Stimulated activated CD4-positive, alpha-beta T cell treated with anti-CD3 and anti-CD28 coated beads, Interleukin-12 subunit alpha, Interleukin-12 subunit beta, amount 100 ng/mL, for 48 hours (primary cell): ENCODE results near the gene NIFK.
"Not testable (repeated sequence)": the region's sequence is repeated elsewhere in the genome, so short reads cannot be mapped to it uniquely, and the experiment has no call there.

Experiments used
- DNase-seq, 3 donors: peaks; one replicate each; pipeline ENCODE4 v3.0.0-alpha.2; 2020; ENCODE audit warnings: low read depth in 2 of 3, low spot score in 1 of 3

The NIFK gene

DNA sequence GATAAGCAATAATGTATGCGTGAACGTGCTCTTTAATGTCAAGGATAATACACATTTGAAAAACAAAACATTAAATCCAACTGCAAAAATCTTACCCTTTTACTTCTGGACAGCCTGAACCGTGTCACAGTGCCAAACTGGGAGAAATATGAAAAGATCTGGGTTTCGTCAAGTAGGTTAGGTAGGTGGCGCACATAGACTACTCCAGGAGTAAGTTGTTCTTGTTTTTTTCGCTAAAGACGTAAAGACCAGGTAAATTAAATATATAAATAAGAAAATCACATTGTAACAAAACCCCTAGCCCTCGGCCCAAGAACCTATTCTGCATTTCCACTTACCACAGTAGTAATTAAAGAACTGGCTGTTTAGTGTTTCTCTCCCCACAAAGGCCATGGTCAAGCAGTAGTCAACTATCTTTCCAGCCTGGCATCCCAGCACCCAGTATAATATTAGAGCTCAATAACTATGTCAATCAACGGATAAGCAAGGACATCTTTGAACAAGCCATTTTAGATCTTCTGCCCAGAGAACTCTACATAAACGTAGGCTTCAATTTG, 1.1 kb downstream of the NIFK start:
- DNase-seq: no peak

DNA sequence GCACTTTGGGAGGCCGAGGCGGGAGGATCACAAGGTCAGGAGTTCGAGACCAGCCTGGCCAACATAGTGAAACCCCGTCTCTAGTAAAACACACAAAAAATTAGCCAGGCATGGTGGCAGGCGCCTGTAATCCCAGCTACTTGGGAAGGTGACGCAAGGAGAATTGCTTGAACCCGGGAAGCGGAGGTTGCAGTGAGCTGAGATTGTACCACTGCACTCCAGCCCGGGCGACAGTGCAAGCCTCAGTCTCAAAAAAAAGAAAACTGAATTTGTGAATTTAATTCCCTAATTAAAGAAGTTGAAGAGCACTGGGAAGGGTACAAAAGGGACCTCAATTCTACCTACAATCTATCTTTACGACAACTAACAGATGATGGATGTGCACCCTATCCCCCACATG, 2.1 kb downstream of the NIFK start:
- not testable (repeated sequence) for DNase-seq

DNA sequence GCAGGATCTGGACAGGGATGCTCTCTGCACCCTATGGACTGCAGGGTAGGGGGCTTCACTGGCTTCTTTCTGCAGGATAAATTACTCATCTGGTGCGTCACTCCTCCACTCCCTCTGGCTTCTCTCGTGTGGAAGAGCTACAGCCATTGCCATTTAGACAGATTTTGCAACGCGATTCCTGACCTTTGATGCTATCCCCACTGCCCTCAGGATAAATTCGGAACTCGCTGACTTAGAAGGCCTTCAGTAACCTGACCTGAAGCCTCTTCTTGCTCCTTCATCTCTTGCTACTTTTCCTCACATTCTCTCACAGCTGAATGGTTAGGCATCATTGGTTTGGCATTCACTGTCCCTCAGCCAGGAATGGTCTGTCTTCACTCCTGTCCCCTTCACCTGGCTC, 5.3 kb downstream of the NIFK start:
- DNase-seq: no peak

DNA sequence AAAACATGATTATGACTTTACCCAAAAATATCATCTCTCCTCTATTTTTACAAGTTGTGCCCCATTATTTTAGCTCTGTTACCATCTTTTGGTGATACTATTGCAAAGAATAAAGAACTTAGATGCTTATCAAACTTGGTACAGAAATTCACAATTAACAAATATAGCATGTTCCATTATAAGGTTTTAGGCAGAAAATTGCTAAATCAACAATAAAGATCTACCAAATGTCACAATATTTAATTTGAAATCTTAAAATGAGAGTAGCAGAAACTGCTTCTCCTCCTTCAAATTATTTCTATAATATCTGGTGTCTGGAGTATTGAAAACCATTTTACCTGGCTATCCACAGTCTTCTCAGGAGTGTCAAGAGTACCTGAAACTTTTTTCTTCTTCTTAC, 8.7 kb downstream of the NIFK start:
- DNase-seq: no peak

DNA sequence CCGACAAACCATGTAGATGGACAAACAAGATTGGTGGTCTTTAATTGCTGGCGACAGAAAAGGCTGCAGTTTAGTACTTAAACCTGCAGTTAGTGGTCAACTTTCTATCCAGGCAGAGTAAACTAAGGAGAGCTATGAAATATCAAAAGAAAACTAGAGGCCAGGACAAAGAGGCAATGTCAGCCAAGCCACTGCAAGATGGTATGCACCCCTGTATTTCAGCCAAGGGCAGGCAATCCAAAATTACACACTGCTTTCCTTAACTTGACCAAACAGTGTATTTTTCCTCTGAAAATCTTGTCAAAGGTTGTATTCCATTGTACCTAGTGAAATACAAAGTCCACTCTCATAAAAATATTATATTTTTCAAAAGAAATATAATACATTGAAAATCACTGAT, 9.3 kb downstream of the NIFK start:
- DNase-seq: no peak

DNA sequence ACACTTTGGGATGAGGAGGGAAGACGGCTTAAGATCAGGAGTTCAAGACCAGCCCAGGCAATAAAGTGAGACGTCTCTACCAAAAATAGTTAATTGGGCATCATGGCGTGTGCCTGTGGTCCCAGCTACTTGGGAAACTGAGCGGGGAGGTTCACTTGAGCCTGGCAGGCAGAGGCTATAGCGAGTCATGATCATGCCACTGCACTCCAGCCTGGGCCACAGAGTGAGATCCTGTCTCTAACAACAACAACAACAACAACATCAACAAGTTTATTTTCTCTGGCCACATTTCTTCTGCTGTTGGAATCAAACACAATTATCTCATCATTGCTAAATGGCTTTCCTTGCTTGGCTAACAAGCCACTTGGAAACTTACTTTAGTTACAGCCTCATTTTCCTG, 13.4 kb downstream of the NIFK start:
- DNase-seq: no peak

DNA sequence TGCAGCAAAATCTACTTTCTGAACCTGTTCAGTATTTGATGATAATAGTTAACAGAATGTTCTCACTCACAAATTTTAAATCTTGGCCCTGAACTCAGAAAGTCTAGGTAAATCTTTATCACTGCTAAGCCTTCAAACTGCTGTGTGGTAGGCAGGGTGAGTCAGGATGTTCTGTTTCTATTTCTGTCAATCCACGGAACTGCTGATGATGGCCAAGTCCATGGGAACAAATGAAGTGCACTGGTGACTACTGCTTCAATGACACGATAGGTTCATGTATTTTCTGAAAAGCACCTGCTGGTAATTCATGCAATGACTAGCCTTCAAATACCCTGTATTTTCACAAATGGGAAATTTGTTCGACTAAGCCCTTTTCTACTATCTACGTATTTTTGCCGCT, 14.2 kb downstream of the NIFK start:
- peak in 2 of 3 donors; percentile 43 to 45 for DNase-seq

DNA sequence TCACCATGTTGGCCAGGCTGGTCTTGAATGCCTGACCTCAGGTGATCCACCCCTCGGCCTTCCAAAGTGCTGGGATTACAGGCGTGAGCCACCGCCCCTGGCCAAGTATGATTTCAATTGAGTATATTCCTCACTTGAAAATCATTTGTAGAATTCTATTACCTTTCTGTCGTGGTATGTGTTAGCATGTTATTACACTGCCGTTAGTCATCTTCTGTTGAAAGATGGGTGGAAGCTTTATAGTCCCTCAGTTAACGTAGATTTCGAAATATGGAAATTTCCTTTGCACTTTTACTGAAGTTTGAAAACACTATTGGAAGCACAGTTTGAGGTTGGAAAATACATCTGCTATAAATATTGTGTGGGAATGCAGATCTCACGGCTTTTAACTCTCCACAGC, 14.7 kb downstream of the NIFK start:
- no peak for DNase-seq

DNA sequence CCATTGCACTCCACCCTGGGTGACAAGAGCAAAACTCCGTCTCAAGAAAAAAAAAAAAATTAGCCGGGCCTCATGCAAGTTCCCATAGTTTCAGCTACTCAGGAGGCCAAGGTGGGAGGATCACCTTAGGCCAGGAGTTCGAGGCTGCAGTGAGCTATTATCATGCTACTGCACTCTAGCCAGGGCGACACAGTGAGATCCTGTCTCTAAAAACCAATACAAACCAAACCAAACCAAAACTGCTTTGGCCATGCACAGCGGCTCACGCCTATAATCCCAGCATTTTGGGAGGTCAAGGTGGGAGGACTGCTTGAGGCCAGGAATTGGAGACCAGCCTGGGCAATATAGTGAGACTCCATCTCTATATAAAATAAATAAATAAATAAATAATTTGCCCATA, 19.1 kb downstream of the NIFK start:
- DNase-seq: no peak

DNA sequence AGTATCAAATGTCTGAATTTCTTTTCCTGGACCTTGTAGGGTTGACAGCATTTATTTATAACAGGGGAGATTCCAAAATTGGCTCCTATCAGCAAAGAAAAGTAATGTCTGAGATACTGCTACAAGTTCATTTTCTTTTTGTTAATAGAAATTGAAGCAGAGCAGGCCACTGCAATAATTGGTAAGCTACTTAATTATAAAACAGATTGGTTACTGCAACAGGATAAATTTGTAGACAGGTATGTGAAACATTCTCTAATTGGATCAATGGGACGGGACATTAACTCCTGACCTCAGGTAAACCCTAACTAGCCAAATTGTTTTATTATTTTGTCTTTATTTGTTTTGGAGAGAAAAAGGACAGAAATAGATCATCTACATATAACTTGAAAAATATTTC, 20.5 kb downstream of the NIFK start:
- DNase-seq: no peak

DNA sequence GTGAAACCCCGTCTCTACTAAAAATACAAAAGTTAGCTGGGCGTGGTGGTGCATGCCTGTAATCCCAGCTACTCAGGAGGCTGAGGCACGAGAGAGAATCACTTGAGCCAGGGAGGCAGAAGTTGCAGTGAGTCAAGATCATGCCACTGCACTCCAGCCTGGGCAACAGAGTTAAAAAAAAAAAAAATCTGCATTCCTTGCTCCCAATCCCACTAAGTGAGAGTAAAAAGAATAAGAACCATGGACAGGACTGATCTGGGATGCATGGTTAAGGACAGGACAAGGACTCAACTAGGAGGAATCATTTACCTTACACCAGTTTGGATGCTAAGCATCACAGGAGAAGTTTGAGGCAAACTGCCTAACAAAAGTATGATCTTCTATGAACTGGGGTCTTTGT, 25.2 kb downstream of the NIFK start:
- not testable (repeated sequence) for DNase-seq

DNA sequence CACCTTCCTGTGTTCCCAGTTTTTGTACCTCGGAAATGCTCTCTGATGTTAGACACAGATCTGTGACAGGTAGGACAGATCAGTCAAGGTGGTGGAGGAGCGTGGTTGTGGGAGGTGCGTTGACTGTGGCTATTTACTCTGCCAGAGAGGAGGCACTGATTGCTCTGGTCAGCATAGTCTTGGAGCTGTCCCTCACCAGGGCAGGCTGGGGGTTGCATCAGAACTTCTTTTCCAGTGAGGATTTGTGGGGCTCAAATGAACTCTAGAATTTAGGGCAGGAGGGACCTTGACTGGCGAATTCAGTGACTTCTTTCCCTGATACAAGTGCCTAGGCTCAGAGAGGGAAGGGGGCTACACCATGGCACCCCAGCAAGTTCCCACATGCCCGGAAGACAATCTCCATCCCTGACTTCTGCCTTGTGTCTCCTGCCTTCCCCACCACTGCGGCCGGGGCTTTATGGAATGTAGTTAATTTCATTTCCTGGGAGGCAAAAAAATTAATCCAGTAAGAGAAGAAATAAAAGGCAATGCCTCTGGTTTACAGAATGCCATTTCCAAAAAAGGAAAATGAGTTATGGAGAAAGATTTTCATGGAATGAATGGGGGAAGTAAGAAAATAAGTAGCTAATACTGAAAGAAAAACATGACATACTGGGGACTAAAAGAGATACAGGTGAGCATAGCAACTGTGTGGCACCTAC, 26.1 kb downstream of the NIFK start:
- no peak for DNase-seq

DNA sequence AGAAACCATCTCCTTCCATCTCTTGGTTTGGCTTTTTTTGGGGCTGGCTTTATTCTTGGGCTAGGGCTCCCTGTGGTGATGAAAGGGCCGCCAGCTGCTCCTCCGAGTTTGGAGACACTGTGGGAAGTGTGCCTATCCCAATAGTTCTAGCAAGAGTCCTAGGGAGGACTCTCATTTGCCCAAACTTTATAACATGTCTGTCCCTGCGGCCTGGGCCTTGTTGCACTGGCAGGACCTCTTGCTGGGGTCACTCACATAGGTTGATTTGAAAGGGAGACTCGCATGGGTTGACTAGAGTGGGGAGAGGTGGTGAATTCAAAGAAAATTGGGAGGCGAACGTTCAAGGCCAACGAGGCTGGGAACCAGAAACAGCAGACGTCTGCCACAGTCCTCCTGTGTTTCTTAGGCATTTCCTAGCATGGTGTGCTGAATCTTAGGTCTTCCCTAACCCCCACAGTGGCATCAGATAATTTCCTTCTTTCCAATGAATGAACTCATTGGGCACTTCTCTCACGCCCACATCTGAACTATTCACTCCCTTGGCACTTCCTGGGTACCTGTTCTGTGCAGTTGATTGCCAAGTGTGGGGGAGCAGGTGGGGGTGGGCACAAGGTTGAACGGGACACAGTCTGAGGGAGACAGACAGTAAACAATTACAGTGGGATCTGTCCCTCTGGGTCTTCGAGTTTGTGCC, 26.8 kb downstream of the NIFK start:
- DNase-seq: no peak

DNA sequence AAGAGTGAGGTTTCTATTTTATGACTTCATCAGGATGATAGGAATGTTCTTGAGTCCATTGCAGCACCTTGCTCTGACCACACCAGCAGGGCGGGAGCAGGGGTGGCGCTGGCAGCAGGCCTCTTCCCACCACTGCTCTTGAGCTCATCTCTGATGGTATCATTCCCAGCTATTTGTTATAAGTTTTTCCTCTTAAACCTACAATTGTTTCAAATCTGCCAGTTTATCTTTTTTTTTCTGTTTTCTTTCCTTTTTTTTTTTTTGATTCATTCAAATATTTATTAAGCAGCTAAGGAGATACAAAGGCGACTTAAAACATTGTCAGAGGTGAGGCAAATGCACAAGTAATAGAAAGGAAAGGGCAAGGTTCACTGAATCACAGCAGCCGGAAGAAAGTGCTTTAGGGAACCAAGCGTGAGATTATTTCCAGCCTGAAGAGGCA, 28.7 kb downstream of the NIFK start:
- no peak for DNase-seq

DNA sequence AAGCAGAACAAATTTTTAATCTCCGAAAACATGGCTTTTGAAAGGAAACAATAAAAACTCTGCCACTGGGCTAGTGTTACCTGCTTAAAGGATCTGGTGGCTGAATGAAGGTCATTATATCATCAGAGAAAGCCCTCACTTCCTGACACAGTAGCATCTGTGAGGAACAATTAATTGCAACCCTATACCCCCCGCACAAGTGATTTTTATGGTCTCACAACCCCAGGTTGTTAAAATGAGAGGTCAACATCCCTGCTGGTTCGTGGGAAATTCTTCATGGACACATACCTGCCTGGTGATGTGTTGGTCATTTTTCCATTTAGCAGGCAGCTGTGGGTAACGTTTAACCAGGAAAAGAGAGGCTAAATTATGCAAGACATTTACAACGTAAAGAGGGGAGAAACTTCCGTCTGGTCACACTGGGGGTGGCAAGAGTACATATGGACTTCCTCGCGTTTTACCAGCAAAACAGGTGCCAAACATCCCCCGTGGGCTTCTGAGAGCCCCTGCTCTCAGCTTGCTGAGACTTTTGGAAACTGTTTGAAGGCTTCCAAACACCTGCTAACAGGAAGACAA, 29.2 kb downstream of the NIFK start:
- DNase-seq: no peak

DNA sequence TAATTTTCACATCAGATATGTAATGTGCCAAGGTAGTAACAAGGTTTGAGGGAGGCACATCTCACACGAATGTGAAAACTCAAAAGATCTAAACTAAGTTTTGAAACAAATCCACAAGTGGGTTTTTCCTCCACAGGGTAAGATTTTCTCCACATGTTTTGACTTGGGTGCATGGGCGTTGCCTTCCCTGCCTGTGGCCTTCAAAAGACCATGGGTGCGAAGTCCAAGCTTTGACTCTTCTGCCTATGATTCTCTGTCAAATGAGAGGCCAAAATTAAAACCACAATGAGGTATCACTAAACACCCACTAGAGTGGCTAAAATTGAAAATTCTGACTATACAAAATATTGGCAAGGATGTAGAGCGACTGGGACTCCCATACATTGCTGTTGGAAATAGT, 30.7 kb downstream of the NIFK start:
- DNase-seq: no peak

DNA sequence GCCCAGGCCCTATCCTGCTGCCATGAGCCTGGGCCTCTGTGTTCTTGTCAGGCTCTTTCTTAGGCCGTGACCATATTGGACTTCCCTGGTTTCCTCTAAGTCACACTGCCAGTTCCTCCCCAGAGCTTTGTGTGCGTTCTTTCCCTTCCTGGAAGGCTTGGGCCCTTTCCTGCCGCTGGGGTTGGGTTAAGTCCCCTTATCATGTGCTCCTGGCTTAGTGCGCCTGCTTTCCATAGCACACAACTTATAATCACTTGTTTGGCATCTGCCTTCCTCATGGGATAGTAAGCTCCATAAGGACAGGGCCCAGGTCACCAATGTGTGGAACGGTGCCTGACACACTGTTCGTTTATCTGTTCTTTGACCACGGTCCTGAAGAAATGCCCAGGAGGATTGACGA, 31.3 kb downstream of the NIFK start:
- no peak for DNase-seq

DNA sequence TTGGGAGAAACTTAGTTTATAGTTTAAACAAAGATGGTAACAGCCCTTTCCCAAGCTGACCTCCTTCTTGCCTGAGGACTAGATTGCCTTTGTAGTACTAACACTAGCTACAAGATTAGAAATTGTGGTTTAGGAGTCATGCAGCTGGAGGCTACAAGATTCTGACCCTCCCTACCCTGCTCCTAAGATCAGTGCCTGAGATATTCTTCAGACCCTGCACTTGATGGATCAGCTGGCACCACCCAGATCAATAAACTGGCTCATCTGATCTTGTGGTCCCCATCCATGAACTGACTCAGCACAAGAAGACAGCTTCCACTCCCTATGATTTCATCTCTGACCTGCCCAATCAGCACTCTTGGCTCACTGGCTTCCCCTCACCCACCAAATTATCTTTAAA, 34.9 kb downstream of the NIFK start:
- DNase-seq: not testable (repeated sequence)

DNA sequence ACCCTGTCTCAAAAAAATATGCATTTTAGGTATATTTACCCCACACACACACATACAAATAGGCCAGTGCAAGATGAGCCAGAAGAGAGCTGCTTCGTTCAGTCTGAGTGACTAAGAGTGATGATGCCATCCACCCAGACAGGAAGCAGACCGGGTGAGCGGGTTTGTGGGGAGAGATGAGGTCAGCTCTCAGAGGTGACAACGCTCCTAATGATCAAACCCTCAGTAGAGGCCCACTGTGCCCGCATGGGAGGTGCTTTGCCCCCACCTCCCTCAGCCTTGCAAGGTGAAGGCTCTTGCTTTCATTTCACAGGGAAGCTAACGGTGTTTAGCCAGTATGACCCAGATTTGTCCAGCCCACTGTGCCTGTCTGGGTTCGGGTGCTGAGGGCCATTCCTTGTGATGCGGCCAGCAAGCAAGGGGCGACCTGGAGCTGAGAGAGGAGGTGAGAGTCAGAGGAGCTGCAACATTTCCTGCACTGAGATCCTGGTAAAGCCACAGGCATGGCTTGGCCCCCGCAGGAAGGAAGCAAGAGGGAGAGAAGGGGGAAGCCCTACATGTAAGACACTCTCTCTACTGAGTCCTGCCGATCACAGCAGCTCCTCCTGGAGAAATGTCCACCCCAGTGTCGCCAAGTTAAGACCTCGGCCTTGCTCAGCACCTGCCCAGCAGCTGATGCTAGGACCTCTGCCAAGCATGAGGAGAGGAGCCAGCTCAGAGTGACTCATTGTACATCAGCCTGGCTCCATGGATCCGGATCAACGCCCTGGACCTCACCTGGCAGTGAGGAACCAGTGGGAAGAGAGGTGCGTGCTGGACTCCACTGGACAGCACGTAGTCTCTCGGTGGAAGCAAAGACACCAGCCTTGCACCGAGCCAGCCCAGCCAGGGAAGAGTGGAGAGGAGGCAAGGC, 37.0 kb downstream of the NIFK start:
- peak; percentile 71 to 83 (median 79) for DNase-seq

DNA sequence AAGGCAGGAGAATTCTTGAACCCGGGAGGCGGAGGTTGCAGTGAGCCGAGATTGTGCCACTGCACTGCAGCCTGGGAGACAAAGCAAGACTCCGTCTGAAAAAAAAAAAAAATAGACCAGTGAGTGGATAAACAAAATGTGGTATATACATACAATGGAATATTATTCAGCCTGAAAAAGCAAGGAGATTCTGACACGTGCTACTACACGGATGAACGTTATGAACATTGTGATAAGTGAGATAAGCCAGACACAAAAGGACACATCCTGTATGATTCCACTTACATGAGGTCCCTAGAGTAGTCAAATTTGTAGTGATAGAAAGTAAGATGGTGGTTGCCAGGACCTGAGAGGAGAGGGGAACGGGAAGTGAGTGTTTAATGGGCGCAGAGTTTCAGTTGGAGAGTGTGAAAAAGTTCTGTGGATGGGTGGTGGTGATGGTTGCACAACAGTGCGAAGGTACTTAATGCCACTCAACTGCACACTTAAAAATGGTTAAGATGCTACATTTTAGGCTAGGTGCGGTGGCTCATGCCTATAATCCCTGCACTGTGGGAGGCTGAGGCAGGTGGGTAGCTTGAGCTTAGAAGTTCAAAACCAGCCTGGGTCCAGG, 38.3 kb downstream of the NIFK start:
- DNase-seq: no peak

DNA sequence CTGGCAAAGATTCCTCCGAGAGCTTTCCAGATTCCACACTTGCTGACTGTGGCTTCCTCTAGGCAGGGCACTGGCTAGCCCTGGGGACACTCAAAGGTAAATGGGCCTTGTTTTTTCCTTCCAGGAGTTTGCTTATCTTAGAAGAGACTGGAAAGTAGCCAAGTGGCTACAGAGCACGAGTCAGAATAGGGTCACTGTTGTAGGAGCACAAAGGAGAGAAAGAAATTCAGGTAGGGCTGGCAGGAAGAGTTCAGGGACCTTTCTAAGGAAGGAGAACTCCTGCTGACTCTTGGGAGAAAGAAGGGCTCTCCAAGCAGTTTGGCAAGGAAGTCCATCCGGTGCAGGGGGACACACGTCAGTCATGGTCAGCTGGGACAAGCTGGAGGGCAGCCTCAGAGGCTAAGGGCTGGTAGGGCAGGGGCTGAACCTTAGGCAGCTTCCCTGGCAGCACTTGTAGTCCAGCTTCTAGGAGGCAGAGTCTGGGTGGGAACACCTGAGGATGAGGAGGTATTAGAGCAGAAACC, 39.5 kb downstream of the NIFK start:
- DNase-seq: no peak
